GM18520 (cell line): ENCODE data around the gene HMCN2.
"Not testable (repeated sequence)": the region's sequence is repeated elsewhere in the genome, so short reads cannot be mapped to it uniquely, and the experiment has no call there.

ENCODE experiments used
- ATAC-seq: cut with Tn5 transposase; IDR thresholded peaks from one replicate; pipeline ENCODE4 v1.9.1; 2021; ENCODE audit not compliant: unreplicated experiment

Gene HMCN2

GRCh38 chr9:130383979-130384676, 118.6 kb downstream of the HMCN2 start:
- no peak for ATAC-seq

- ATAC-seq = no peak
Observed at GRCh38 chr9:130385257-130385656, 119.7 kb downstream of the HMCN2 start.

- ATAC-seq = no peak
Observed at GRCh38 chr9:130387398-130387797, 121.8 kb downstream of the HMCN2 start.

- no peak for ATAC-seq
Observed at GRCh38 chr9:130387905-130388304, 122.3 kb downstream of the HMCN2 start.

GRCh38 chr9:130390390-130390789, 124.8 kb downstream of the HMCN2 start:
- ATAC-seq = no peak

GRCh38 chr9:130390986-130391385, 125.4 kb downstream of the HMCN2 start:
- ATAC-seq = no peak

- no peak for ATAC-seq
Observed at GRCh38 chr9:130391866-130392265, 126.3 kb downstream of the HMCN2 start.

- ATAC-seq = no peak
Observed at GRCh38 chr9:130393681-130394071, 128.1 kb downstream of the HMCN2 start.

- ATAC-seq = no peak
Observed at GRCh38 chr9:130394320-130394719, 128.8 kb downstream of the HMCN2 start.

- ATAC-seq = no peak
Observed at GRCh38 chr9:130394814-130395470, 129.4 kb downstream of the HMCN2 start.

- no peak for ATAC-seq
Observed at GRCh38 chr9:130395810-130396435, 130.4 kb downstream of the HMCN2 start.

- no peak for ATAC-seq
Observed at GRCh38 chr9:130396581-130396980, 131.0 kb downstream of the HMCN2 start.

GRCh38 chr9:130398487-130399240, 133.1 kb downstream of the HMCN2 start:
- no peak for ATAC-seq

GRCh38 chr9:130399768-130400167, 134.2 kb downstream of the HMCN2 start:
- ATAC-seq = no peak

- ATAC-seq = no peak
Observed at GRCh38 chr9:130400870-130401269, 135.3 kb downstream of the HMCN2 start.

- not testable (repeated sequence) for ATAC-seq
Observed at GRCh38 chr9:130401742-130402141, 136.2 kb downstream of the HMCN2 start.

- no peak for ATAC-seq
Observed at GRCh38 chr9:130402243-130402642, 136.7 kb downstream of the HMCN2 start.

GRCh38 chr9:130402645-130403440, 137.3 kb downstream of the HMCN2 start:
- ATAC-seq = no peak

GRCh38 chr9:130405657-130406257, 140.2 kb downstream of the HMCN2 start:
- no peak for ATAC-seq

- ATAC-seq = no peak
Observed at GRCh38 chr9:130406278-130406895, 140.8 kb downstream of the HMCN2 start.
